OCI-M1 (cell line): ENCODE measurements around the gene EPS8L1.

Experiments
- DNase-seq: peaks from one replicate; lab custom pipeline; 2025; lab: John Stamatoyannopoulos, UW

Gene EPS8L1

GRCh38 chr19:55080121-55080967 lies 4.7 kb downstream of the EPS8L1 start:
- peak; percentile 92 for DNase-seq

DNA sequence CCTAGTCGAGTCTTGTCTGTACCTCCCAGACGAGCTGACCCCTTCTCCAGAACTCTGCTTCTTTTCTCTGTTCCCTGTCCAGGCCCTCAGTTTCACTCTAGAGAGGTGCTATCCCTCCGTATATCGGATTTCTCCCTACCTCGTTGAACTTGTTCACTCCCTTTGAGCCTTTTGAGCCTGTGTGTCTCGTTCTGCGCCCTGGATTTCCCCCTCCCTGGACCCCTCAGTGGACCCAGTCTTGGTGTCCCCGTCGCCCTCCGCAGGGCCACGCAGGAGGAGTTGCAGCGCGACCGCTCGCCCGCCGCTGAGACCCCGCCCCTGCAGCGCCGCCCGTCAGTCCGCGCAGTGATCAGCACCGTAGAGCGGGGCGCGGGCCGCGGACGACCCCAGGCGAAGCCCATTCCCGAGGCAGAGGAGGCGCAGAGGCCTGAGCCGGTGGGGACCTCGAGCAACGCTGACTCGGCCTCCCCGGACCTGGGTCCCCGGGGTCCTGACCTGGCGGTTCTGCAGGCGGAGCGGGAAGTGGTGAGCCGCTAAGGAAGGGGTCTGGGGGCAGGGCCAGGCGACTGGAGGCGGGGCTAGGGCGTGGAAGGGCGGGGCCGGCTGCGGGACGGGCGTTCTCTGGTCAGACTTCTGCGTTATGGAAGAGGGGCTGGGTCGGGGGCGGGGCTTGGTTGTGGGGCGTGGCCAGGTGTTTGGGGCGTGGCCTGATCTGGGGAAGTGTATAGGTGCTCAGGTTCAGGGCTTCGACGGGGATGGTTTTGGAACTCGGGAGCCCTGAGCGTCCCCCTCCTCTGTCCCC lies 5.5 kb downstream of the EPS8L1 start:
- DNase-seq, result peak; percentile 97

DNA sequence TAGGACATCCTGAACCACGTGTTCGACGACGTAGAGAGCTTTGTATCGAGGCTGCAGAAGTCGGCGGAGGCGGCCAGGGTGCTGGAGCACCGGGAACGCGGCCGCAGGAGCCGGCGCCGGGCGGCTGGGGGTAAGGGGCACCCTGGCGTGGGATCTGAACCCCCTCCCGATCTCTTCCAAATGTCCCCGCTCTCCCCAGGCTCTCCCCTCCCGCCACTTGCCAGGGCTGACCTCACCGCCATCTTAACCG lies 6.0 kb downstream of the EPS8L1 start:
- DNase-seq, result no peak

DNA sequence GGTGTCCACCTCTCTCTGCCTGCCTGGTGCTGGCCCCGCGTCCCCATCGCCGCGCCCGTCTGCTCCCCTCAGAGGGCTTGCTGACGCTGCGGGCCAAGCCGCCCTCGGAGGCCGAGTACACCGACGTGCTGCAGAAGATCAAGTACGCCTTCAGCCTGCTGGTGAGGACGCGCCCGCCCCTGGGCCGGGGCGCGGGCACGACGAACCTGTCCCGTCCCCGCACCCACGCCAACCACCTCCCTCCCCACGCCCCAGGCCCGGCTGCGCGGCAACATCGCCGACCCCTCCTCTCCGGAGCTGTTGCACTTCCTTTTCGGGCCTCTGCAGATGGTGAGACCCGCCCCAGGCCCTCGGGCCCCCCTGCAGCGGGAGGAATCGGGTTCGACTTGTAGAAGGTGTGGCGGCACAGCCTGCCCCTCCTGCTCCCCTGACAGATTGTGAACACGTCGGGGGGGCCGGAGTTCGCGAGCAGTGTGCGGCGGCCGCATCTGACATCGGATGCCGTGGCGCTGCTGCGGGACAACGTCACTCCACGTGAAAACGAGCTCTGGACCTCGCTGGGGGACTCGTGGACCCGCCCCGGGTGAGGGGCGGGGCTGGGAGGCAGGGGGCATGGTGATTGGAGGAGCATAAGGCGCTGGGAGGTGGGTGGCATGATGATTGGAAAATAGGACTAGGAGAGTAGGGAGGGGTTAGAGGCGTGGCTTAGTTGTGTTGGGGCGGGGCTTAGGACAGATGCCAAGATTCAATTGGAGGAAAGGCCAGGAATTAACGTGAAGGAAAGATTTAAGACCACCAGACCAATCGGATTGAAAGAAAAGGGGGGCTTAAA lies 6.6 kb downstream of the EPS8L1 start:
- DNase-seq, result peak; percentile 25

DNA sequence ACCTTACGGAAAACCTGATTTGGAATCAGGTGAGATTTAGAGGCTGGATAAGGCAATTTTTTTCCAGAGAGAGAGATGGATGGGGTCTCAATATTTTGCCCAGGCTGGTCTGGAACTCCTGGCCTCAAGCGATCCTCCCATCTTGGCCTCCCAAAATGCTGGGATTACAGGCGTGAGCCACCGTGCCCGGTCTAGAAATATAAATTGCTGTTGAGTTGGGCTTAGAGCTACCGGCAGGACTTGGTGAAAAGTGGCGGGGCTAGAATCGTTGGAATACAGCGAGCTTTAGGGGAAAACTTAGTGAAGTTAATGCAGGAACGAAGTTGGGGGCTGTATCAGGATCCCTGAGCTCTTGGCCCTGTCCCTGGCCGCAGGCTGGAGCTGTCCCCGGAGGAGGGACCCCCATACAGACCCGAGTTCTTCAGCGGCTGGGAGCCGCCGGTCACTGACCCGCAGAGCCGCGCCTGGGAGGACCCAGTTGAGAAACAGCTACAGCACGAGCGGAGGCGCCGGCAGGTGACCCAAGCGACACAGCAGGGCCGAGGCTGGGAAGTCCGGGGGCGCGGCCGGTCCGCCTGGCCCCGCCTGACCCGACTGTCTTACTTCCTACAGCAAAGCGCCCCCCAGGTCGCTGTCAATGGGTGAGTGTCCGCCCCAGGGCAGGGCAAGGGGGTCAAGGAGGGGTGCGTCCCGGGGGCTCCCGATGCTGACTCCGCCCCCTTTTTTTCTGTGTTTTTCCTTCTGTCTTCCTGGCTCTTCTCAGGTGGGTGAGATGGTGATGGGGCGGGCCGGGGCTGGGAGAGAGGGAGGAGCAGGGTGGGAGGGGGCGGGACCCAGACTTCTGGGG lies 7.6 kb downstream of the EPS8L1 start:
- no peak for DNase-seq

DNA sequence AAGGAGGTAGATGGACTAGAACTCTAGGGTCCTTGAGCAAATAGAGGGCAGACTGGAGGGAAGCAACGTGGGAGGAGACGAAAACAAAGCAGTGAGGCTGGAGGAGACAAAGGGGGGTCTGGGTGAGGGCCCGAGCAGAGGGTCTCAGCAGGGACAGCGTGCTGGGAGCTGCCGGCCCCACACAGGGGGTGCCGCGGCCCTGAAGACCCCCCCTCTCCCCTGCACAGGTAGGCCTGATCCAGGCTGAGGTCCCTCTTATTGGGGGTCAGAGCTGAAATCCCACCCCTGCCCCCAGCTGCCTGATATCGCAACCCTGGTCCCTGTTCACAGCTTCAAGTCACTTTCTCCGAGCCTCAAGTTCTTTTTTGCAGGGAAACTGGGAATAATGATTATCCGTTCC lies 8.7 kb downstream of the EPS8L1 start:
- no peak for DNase-seq

DNA sequence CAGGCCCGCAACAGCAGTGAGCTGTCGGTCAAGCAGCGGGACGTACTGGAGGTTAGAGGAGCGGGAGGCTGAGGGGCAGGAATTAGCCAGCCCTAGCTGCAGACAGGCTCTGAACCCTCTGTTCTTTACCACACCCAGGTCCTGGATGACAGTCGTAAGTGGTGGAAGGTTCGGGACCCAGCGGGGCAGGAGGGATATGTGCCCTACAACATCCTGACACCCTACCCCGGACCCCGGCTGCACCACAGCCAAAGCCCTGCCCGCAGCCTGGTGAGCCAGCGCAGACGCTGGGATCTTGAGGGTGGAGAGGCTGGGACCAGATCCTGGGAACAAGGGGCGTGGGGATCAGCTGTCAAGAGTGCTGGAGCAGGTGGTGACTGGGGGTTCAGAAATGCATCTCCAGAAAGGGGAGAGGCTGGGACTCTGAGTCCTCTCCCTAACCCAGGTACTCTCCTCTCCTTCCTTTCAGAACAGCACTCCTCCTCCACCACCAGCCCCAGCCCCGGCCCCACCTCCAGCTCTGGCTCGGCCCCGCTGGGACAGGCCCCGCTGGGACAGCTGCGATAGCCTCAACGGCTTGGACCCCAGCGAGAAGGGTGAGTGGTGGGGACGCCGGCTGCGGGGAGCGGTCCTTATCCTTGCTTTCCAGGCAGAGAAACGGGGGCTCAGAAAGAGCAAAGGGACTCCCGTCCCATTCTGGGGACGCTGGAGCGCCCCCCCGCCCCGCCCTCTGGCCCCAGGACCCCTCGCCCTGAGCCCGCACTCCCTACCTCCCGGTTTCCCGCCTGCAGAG lies 10.4 kb downstream of the EPS8L1 start:
- no peak for DNase-seq

- DNase-seq, result no peak
Observed at GRCh38 chr19:55086730-55087541, 11.3 kb downstream of the EPS8L1 start.

DNA sequence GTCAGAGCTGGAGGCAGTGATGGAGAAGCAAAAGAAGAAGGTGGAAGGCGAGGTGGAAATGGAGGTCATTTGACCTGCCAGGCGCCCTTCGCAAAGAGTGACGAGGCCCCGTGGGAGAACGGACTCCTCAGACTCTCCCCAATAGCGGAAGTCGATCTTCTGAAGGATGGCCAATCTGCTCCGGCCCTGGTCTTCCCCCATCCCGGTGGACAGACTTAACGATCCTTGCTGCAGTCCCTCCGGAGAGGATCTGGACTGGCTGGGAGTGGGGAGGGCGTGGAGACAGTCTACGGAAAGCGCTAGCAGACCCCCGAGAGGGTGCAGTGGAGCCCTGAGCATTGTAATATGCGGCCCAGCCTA lies 11.9 kb downstream of the EPS8L1 start:
- no peak for DNase-seq

GRCh38 chr19:55088021-55088451 lies 12.4 kb downstream of the EPS8L1 start:
- DNase-seq, result no peak

GRCh38 chr19:55088543-55089341 lies 13.1 kb downstream of the EPS8L1 start:
- peak; percentile 92 for DNase-seq

- DNase-seq, result no peak
Observed at GRCh38 chr19:55089342-55089944, 13.8 kb downstream of the EPS8L1 start.

- DNase-seq, result no peak
Observed at GRCh38 chr19:55090564-55090963, 14.9 kb downstream of the EPS8L1 start.

DNA sequence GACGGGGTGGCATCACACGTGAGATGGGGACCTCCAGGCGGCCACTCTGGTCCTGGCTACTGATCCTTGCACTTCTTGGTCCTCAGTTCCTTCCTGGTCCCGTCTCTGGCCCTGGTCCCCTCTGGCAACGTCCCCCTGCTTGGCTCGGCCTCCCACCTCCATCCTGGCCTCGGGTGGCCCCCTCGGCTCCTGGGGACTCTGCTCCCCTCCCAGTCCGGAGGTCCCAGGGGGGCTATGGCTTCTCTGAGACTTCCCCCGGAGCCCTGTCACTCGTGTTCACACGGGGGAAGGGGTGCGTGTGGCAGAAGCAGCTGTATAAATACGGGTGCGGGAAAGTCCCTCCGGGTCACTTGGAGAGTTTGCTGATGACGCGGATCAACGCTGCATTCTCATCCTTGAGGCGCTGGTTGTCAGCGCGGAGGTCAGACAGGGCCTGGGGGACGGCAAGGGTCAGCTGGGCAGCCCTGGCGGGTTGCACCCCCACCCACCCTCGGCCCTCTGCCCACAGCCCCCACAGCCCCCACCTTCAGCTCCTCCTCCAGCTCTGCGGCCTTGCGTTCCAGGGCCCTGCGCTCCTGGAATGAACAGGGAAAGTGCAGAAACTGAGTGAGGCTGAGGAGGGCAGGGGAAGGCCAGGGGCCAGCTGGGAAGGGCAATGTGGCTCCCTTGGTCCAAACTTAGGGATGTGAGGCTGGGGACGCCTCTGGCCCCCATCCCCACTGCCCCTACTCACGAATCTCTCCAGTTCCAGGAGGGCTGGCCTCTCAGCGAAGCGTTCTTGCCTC lies 15.6 kb downstream of the EPS8L1 start:
- no peak for DNase-seq

DNA sequence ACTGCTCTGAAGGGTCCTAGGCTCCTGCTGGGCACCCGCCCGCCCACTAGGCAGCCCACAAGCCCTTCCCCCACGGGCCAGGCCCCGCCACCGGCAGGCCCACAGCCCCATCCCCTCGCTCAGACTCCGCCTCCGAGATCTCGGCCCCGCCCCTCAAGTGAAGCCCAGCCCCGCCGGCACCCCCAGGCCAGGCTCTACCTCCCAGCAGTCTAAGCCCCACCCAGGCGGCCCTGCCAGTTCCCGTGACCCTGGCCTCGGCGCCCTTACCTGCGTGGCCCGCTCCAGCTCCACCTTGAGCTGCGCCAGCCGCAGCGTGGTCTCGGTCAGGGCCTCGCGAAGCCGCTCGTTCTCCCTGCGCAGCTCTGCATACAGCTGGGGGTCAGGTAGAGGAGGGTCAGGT lies 16.3 kb downstream of the EPS8L1 start:
- DNase-seq, result no peak

DNA sequence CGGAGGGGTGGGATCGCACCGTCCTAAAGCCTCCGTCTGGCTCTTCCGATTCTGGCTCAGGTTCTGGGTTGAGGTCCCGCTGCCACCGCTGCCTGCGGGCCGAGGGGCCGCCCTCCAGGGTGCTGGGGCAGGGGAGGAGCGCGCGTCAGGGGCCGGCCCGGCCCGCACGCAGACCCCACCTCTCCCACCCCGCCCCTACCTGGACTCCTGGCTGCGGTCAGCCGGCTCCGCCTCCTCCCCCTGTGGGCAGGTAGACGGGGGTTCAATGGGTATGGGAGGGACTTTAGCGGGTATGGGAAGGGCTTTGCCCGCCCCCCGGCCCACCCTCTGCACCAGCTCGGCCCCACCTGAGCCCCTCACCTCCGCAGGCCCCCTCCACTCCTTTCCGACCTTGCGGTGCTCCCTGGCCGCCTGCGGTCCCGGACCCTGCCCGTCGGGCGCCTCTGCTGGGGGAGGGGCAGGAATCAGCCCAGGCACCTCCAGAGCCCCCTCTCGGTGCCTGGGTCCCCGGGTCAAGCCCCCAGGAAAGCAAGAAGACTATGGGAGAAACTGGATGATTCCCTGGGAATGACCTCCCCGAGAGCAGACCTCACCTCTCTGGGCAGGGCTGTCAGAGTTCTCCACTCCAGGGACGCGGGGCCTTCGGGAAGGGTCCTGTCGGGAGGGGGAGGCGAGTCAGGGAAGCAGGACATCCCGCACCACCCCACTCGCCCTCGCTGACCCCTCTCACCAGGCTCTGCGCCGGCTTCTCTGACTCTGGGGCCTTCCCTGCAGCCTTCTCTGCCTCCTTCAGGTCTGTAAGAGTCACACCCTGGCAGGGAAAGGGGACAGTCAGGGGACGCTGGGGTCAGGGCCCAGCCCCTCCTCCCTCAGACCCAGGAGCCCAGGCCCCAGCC lies 17.0 kb downstream of the EPS8L1 start:
- DNase-seq, result no peak
